Measurements from ENCODE around the gene RUFY2. TPM values are rescaled to one million over a fixed set of nuclear protein-coding genes. Genes with fewer than 3 reads are reported as not detected.

The RUFY2 gene
- total and polyA plus RNA-seq, 4 donors: 1.6 to 11.2 (median 7.7) TPM

GRCh38 chr10:68371604-68372003 is 35.5 kb downstream of the RUFY2 start:
- Histone ChIP-seq H3K27me3 (ENCODE audit: control insufficient read depth in 4 of 4, insufficient read depth in 4 of 4, low read length in 3 of 4) (no peaks in the 10 kb centered on the region), H3K27ac (ENCODE audit: low read depth in 1 of 2, low read length in 2 of 2) (no peak overlapping the region), H3K9me3 (ENCODE audit: control insufficient read depth in 4 of 4, low read length in 3 of 4) (peaks cover 0 to 3% (median 0%) of the 10 kb centered on the region in 4 donors), H3K36me3 (ENCODE audit: control insufficient read depth in 4 of 4, insufficient read depth in 3 of 4, low read depth in 1 of 4, low read length in 3 of 4) (peaks cover 4 to 14% (median 8%) of the 10 kb centered on the region in 4 donors), H3K9ac (ENCODE audit: low read depth in 1 of 2, low read length in 2 of 2) (no peak overlapping the region), H3K4me1 (ENCODE audit: control insufficient read depth in 4 of 4, insufficient read depth in 4 of 4, low read length in 3 of 4) (no peaks in the 10 kb centered on the region), H3K4me3 (ENCODE audit: low read depth in 1 of 3, low read length in 3 of 3) (no peak overlapping the region)
- WGBS: 97% methylated on average over 1 of the region's 1 CpG
- no peak for TF ChIP-seq GABPA (IDR thresholded peaks at IDR 0.05 in 1 of 2, conservative IDR thresholded peaks at IDR 0.05 in 1 of 2)
- TF ChIP-seq ATF3 (IDR thresholded peaks at IDR 0.05): no peak
- TF ChIP-seq JUND (IDR thresholded peaks at IDR 0.05): no peak
- no peak for TF ChIP-seq TAF1 (conservative IDR thresholded peaks at IDR 0.05)
- no peak for TF ChIP-seq YY1 (IDR thresholded peaks at IDR 0.05)
- no peak for TF ChIP-seq HNF4A (conservative IDR thresholded peaks at IDR 0.05)
- no peak for TF ChIP-seq MAX (IDR thresholded peaks at IDR 0.05)
- no peak for TF ChIP-seq HNF4G (IDR thresholded peaks at IDR 0.05)
- TF ChIP-seq CTCF (IDR thresholded peaks at IDR 0.05; ENCODE audit: low read depth, low read length, missing input control): no peak
- TF ChIP-seq ZBTB33 (IDR thresholded peaks at IDR 0.05): no peak
- no peak for TF ChIP-seq NR2F2 (IDR thresholded peaks at IDR 0.05)
- TF ChIP-seq SP1 (IDR thresholded peaks at IDR 0.05): no peak
- TF ChIP-seq EGR1 (IDR thresholded peaks at IDR 0.05; ENCODE audit: low read depth in 2 of 2): no peak
- no peak for TF ChIP-seq REST (IDR thresholded peaks at IDR 0.05)
- DNase-seq (ENCODE audit: low spot score): no peak

- WGBS: 72% methylated on average over 2 of the region's 2 CpGs
- H3K27me3 ChIP-seq (ENCODE audit: control insufficient read depth in 4 of 4, insufficient read depth in 4 of 4, low read length in 3 of 4): no peaks in the 10 kb centered on the region
- peaks cover 0 to 3% (median 0%) of the 10 kb centered on the region in 4 donors for H3K9me3 ChIP-seq (ENCODE audit: control insufficient read depth in 4 of 4, low read length in 3 of 4)
- H3K9ac ChIP-seq (ENCODE audit: low read depth in 1 of 2, low read length in 2 of 2): no peak overlapping the region
- DNase-seq (ENCODE audit: low spot score): no peak
- H3K36me3 ChIP-seq (ENCODE audit: control insufficient read depth in 4 of 4, insufficient read depth in 3 of 4, low read depth in 1 of 4, low read length in 3 of 4): peaks cover 4 to 10% (median 7%) of the 10 kb centered on the region in 4 donors
- H3K4me1 ChIP-seq (ENCODE audit: control insufficient read depth in 4 of 4, insufficient read depth in 4 of 4, low read length in 3 of 4): peaks cover 0 to 9% (median 2%) of the 10 kb centered on the region in 4 donors
- H3K27ac ChIP-seq (ENCODE audit: low read depth in 1 of 2, low read length in 2 of 2): no peak overlapping the region
- no peak overlapping the region for H3K4me3 ChIP-seq (ENCODE audit: low read depth in 1 of 3, low read length in 3 of 3)
- TF ChIP-seq FOXA1 (IDR thresholded peaks at IDR 0.05) (no peak), FOXA2 (IDR thresholded peaks at IDR 0.05) (no peak), CTCF (IDR thresholded peaks at IDR 0.05; ENCODE audit: low read depth, low read length, missing input control) (no peak), REST (IDR thresholded peaks at IDR 0.05) (no peak), ZBTB33 (IDR thresholded peaks at IDR 0.05) (no peak), EGR1 (IDR thresholded peaks at IDR 0.05; ENCODE audit: low read depth in 2 of 2) (no peak), JUND (IDR thresholded peaks at IDR 0.05) (no peak)
Measured at GRCh38 chr10:68367121-68367520, 40.0 kb downstream of the RUFY2 start.

Measured in liver (tissue), 9 donors.